K562 (cell line): ENCODE measurements around the gene PSMB11. TPM values are rescaled to one million over a fixed set of nuclear protein-coding genes. Genes with fewer than 3 reads are reported as not detected.
A peak's percentile ranks its signal among the peaks of the same experiment; 100 is the strongest.

Source experiments
- CTCFL ChIP-seq: IDR thresholded peaks from 2 replicates; pipeline ENCODE4 v1.6.1; 2011; ENCODE audit warnings: borderline replicate concordance, low read depth, mild to moderate bottlenecking, moderate library complexity, low read length; ENCODE audit not compliant: insufficient read depth, poor library complexity, severe bottlenecking
- GTF2A2 ChIP-seq: IDR thresholded peaks from 2 replicates; pipeline ENCODE4 v1.6.1; 2016; ENCODE audit warnings: mild to moderate bottlenecking, missing genetic modification characterization, missing compliant biosample characterization
- JUND ChIP-seq, 2 experiments: IDR thresholded peaks; 2 replicates in 1 of 2; 3 replicates in 1 of 2; pipeline ENCODE4 v1.6.1; 2011; ENCODE audit warnings: borderline replicate concordance in 2 of 2, low read depth in 2 of 2, low read length in 2 of 2, improper control_type of control experiment in 1 of 2, missing biosample characterization in 1 of 2, missing genetic modification characterization in 1 of 2, missing genetic modification reagents in 1 of 2
- KAT2B ChIP-seq: IDR thresholded peaks from one replicate; pipeline ENCODE4 v1.6.1; 2012; ENCODE audit warnings: low read depth, mild to moderate bottlenecking, control low read depth, inconsistent platforms, low read length, moderate library complexity
- KHSRP ChIP-seq: fragments of 450-650 bp; IDR thresholded peaks from 2 replicates; pipeline ENCODE4 v1.6.1; 2017
- MBD2 ChIP-seq: sonication (generic); IDR thresholded peaks from 2 replicates; pipeline ENCODE4 v1.6.1; 2016; ENCODE audit warnings: low read depth, borderline replicate concordance
- MEF2D ChIP-seq: conservative IDR thresholded peaks from 2 replicates; pipeline ENCODE4 v1.6.1; 2016; ENCODE audit warnings: low read depth, missing genetic modification characterization, missing compliant biosample characterization
- MNT ChIP-seq, 2 experiments: fragments of 450-650 bp; conservative IDR thresholded peaks; 2 replicates each; pipeline ENCODE4 v1.6.1; 2017; ENCODE audit warnings: mild to moderate bottlenecking in 2 of 2, moderate library complexity in 2 of 2
- MYC ChIP-seq, 2 experiments: fragments of 250-450 bp in 1 of 2; sonication (Bioruptor Pico) in 1 of 2; IDR thresholded peaks; 2 replicates each; pipeline versions ENCODE4 v1.5.1 to v1.6.1; 2012 to 2021; ENCODE audit warnings: low read depth in 2 of 2, borderline replicate concordance in 1 of 2, improper control_type of control experiment in 1 of 2, low read length in 1 of 2, mild to moderate bottlenecking in 1 of 2, moderate library complexity in 1 of 2
- NCOA2 ChIP-seq, 2 experiments: fragments of 450-650 bp; IDR thresholded peaks; 2 replicates each; pipeline ENCODE4 v1.6.1; 2018; ENCODE audit warnings: mild to moderate bottlenecking in 2 of 2, moderate library complexity in 1 of 2; ENCODE audit not compliant: partially characterized antibody in 2 of 2
- RBM17 ChIP-seq: fragments of 200-400 bp; formaldehyde crosslinking; IDR thresholded peaks from 2 replicates; pipeline ENCODE4 v1.6.1; 2017; ENCODE audit warnings: low read depth, mild to moderate bottlenecking, low read length, borderline replicate concordance
- SETDB1 ChIP-seq: IDR thresholded peaks from one replicate; pipeline ENCODE4 v1.6.1; 2012; ENCODE audit warnings: low read length, control low read depth, inconsistent platforms
- SMARCE1 ChIP-seq: fragments of 450-650 bp; IDR thresholded peaks from 2 replicates; pipeline ENCODE4 v1.7.1; 2016; ENCODE audit warnings: mild to moderate bottlenecking
- SREBF2 ChIP-seq: sonication (generic); formaldehyde crosslinking; IDR thresholded peaks from 2 replicates; pipeline ENCODE4 v1.4.0; 2020; ENCODE audit warnings: mild to moderate bottlenecking, missing genetic modification reagents
- SRF ChIP-seq, 2 experiments: fragments of 250-450, 450-650 bp in 1 of 2; sonication (Bioruptor Pico) in 1 of 2; sonication (generic) in 1 of 2; formaldehyde crosslinking; IDR thresholded peaks; 2 replicates each; pipeline versions ENCODE4 v1.5.0 to v1.5.1; 2020 to 2022; ENCODE audit warnings: mild to moderate bottlenecking in 1 of 2, missing genetic modification reagents in 1 of 2
- TARDBP ChIP-seq: fragments of 450-650 bp; IDR thresholded peaks from 2 replicates; pipeline ENCODE4 v1.6.1; 2016
- ZNF282 ChIP-seq: sonication (generic); formaldehyde crosslinking; IDR thresholded peaks from 2 replicates; pipeline ENCODE4 v1.8.1; 2023; ENCODE audit warnings: missing genetic modification reagents
- ZNF395 ChIP-seq: fragments of 200-800 bp; sonication (Bioruptor generic); IDR thresholded peaks from 2 replicates; pipeline ENCODE4 v1.6.1; 2017; ENCODE audit warnings: missing genetic modification characterization, missing compliant biosample characterization
- ZNF764 ChIP-seq: fragments of 250-450 bp; sonication (Bioruptor Pico); IDR thresholded peaks from 2 replicates; pipeline ENCODE4 v1.4.0; 2020; ENCODE audit warnings: low read depth, mild to moderate bottlenecking, moderate library complexity
- polyA plus RNA-seq, 8 experiments: library from polyadenylated mRNA; depleted of rRNA in 4 of 8; stranded (reverse) in 5 of 8; unstranded in 3 of 8; fragments of >200 nt; fragmentation: Nextera tagmentation in 2 of 8; fragmentation: Illumina TruSeq in 1 of 8; extraction: Ambion mirVana in 2 of 8; extraction: Trizol in 1 of 8; gene quantifications; 2 replicates each; pipeline versions ENCODE4 v1.2.1 to v1.2.3, GENCODE V29; 2011 to 2014; ENCODE audit warnings: inconsistent platforms in 1 of 8, missing spikeins in 1 of 8
- total RNA-seq, 7 experiments: library from RNA; depleted of rRNA in 6 of 7; stranded (reverse); fragments of >200 nt in 6 of 7; fragmentation: Illumina TruSeq in 2 of 7; extraction: Trizol in 2 of 7; gene quantifications; 2 replicates each; pipeline versions ENCODE4 v1.2.1 to v1.2.3, GENCODE V29; 2011 to 2021; ENCODE audit warnings: low replicate concordance in 1 of 7
- TF ChIP-seq, protein P1 (sequence below): fragments of 250-450 bp; sonication (Bioruptor Pico); IDR thresholded peaks from 2 replicates; pipeline ENCODE4 v1.4.0; 2020

Gene PSMB11
- total and polyA plus RNA-seq, 9 of the 15 experiments (the other 6 are each of a cell fraction or from before 2014, with no cell fraction given): not detected

DNA sequence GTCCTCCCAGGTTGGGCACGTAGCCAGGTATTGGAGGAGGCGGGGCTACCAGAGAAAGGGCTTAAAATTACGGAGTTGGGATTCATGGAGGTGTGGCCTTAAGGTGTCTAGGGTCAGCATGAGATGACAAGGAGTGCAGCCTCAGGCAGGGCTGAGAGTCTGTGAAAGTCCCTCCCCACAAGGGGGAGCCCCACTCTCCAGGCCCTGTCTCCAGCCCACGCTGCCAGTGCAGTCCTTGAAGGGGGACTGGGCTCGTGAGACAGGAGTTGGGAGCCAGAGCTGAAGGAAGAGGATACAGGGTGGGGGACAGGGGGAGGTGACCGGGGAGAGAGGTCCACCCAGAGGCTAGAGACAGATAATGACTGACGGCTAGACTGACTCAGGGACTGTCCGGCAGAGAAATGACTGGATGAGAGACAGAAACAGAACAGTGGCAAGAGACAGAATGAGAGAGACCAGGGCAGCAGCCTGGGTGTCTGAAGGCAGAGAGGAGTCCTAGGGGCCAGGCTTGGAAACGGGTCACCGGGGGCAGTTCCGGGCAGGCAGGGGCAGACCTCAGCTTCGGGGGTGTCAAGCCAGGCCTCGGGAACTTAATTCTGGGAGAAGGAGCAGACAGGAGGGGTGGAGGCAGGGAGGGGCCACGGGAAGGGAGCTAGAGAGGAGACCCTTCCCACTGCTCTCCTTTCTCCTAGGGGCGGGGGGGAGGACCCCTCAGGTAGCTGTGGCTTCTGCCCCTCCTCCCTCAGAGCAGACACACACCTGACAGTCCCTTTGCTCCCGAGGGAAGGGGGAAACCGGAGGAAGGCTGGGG is 14.3 kb downstream of the PSMB11 start (continued):
- TF ChIP-seq CTCFL (peak; percentile 98), SETDB1 (no peak), ZNF764 (CRISPR knock-in tag) (no peak), SRF (CRISPR knock-in tag; IDR thresholded peaks at IDR 0.05) (no peak), ZNF395 (CRISPR knock-in tag) (no peak), MEF2D (tag) (no peak), ZNF282 (no peak), MYC (IDR thresholded peaks at IDR 0.05; ENCODE audit: low read depth, low read length) (peak; percentile 92), MYC (CRISPR knock-in tag; IDR thresholded peaks at IDR 0.05; ENCODE audit: borderline replicate concordance, low read depth) (no peak), KHSRP (no peak), JUND (IDR thresholded peaks at IDR 0.05; ENCODE audit: borderline replicate concordance, low read depth, low read length) (peak; percentile 57; the same call in 1 of the 2 replicates), JUND (tag; IDR thresholded peaks at IDR 0.05; ENCODE audit: borderline replicate concordance, low read depth, low read length) (peak; percentile 36; the same call in 1 of the 3 replicates), RBM17 (no peak), MBD2 (peak; percentile 42; the same call in 1 of the 2 replicates), GTF2A2 (tag) (no peak), MNT (conservative IDR thresholded peaks at IDR 0.05) (peak; percentile 36 to 68; a peak in 3 of 4 replicates), KAT2B (no peak), TARDBP (peak; percentile 80; the same call in 1 of the 2 replicates), SMARCE1 (peak; percentile 46; the same call in 1 of the 2 replicates), SREBF2 (CRISPR knock-in tag) (no peak), NCOA2 (IDR thresholded peaks at IDR 0.05; ENCODE audit: partially characterized antibody in 2 of 2) (no peak)
- TF ChIP-seq, protein P1, sequence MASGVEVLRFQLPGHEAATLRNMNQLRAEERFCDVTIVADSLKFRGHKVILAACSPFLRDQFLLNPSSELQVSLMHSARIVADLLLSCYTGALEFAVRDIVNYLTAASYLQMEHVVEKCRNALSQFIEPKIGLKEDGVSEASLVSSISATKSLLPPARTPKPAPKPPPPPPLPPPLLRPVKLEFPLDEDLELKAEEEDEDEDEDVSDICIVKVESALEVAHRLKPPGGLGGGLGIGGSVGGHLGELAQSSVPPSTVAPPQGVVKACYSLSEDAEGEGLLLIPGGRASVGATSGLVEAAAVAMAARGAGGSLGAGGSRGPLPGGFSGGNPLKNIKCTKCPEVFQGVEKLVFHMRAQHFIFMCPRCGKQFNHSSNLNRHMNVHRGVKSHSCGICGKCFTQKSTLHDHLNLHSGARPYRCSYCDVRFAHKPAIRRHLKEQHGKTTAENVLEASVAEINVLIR (CRISPR knock-in tag): no peak
